ENCODE results near the gene MRPS11. TPM values are rescaled to one million over a fixed set of nuclear protein-coding genes. Genes with fewer than 3 reads are reported as not detected.

The MRPS11 gene
- total RNA-seq, 1 experiment from 2014 or later: 66.6 TPM

GRCh38 chr15:88476635-88477060, 9.1 kb downstream of the MRPS11 start:
- intact Hi-C loops (cut with micrococcal nuclease; ENCODE audit: unreplicated experiment): loop anchor here (1.0 to 5.0 kb wide), 4 partner anchors 138 to 356 kb away; no protein-coding TSS in a partner anchor
- Mint-ChIP-seq H3K27ac (ENCODE audit: unreplicated experiment) (no peak overlapping the region), H3K36me3 (ENCODE audit: insufficient read depth, unreplicated experiment) (peaks cover 6% of the 10 kb centered on the region), H3K9me3 (ENCODE audit: low read depth, unreplicated experiment) (no peaks in the 10 kb centered on the region), H3K4me3 (ENCODE audit: low read depth, unreplicated experiment) (no peak overlapping the region), H3K4me1 (ENCODE audit: low read depth, unreplicated experiment) (no peaks in the 10 kb centered on the region), H3K27me3 (ENCODE audit: unreplicated experiment) (no peaks in the 10 kb centered on the region)
- peak; percentile 72 for TF ChIP-seq CTCF (IDR thresholded peaks at IDR 0.05; ENCODE audit: unreplicated experiment)
- BruUV-seq (replicated peaks): no TSS peak
- CTCF ChIA-PET: interaction anchor here (0.6 to 1.0 kb wide), 3 partner anchors 9 to 527 kb away, joined by 3 to 5 read pairs (median 4); partner anchors contain the start of genes MRPL46 and MRPS11
- peak; percentile 48 for DNase-seq

- H3K4me3 Mint-ChIP-seq (ENCODE audit: low read depth, unreplicated experiment): no peak overlapping the region
- H3K27ac Mint-ChIP-seq (ENCODE audit: unreplicated experiment): no peak overlapping the region
- H3K9me3 Mint-ChIP-seq (ENCODE audit: low read depth, unreplicated experiment): no peaks in the 10 kb centered on the region
- H3K4me1 Mint-ChIP-seq (ENCODE audit: low read depth, unreplicated experiment): no peaks in the 10 kb centered on the region
- no peaks in the 10 kb centered on the region for H3K27me3 Mint-ChIP-seq (ENCODE audit: unreplicated experiment)
- intact Hi-C loops (cut with micrococcal nuclease; ENCODE audit: unreplicated experiment): loop anchor here (5.0 kb wide), 2 partner anchors 225 to 355 kb away; no protein-coding TSS in a partner anchor
- BruUV-seq (replicated peaks): no TSS peak
- TF ChIP-seq CTCF (IDR thresholded peaks at IDR 0.05; ENCODE audit: unreplicated experiment): no peak
- DNase-seq: no peak
- CTCF ChIA-PET: interaction anchor here (0.8 to 1.0 kb wide), 2 partner anchors 10 to 137 kb away, joined by 3 to 5 read pairs; partner anchors contain the start of genes MRPL46 and MRPS11
- H3K36me3 Mint-ChIP-seq (ENCODE audit: insufficient read depth, unreplicated experiment): peaks cover 6% of the 10 kb centered on the region
These were observed 9.6 kb downstream of the MRPS11 start for GRCh38 chr15:88477126-88477525.

GRCh38 chr15:88477904-88478303, 10.4 kb downstream of the MRPS11 start:
- Mint-ChIP-seq H3K4me1 (ENCODE audit: low read depth, unreplicated experiment) (no peaks in the 10 kb centered on the region), H3K27me3 (ENCODE audit: unreplicated experiment) (no peaks in the 10 kb centered on the region), H3K36me3 (ENCODE audit: insufficient read depth, unreplicated experiment) (peaks cover 6% of the 10 kb centered on the region), H3K9me3 (ENCODE audit: low read depth, unreplicated experiment) (no peaks in the 10 kb centered on the region), H3K27ac (ENCODE audit: unreplicated experiment) (no peak overlapping the region), H3K4me3 (ENCODE audit: low read depth, unreplicated experiment) (no peak overlapping the region)
- TF ChIP-seq CTCF (IDR thresholded peaks at IDR 0.05; ENCODE audit: unreplicated experiment): no peak
- intact Hi-C loops (cut with micrococcal nuclease; ENCODE audit: unreplicated experiment): loop anchor here (5.0 kb wide), 2 partner anchors 224 to 354 kb away; no protein-coding TSS in a partner anchor
- no TSS peak for BruUV-seq (replicated peaks)
- DNase-seq: no peak
- CTCF ChIA-PET: no interaction called here

- DNase-seq: no peak
- no peaks in the 10 kb centered on the region for H3K27me3 Mint-ChIP-seq (ENCODE audit: unreplicated experiment)
- no peak overlapping the region for H3K4me3 Mint-ChIP-seq (ENCODE audit: low read depth, unreplicated experiment)
- BruUV-seq (replicated peaks): no TSS peak
- no peak for TF ChIP-seq CTCF (IDR thresholded peaks at IDR 0.05; ENCODE audit: unreplicated experiment)
- CTCF ChIA-PET: interaction anchor here (1.1 kb wide), 1 partner anchor 9 kb away, joined by 3 read pairs; no protein-coding TSS in a partner anchor
- no peak overlapping the region for H3K27ac Mint-ChIP-seq (ENCODE audit: unreplicated experiment)
- H3K9me3 Mint-ChIP-seq (ENCODE audit: low read depth, unreplicated experiment): no peaks in the 10 kb centered on the region
- no peaks in the 10 kb centered on the region for H3K4me1 Mint-ChIP-seq (ENCODE audit: low read depth, unreplicated experiment)
- H3K36me3 Mint-ChIP-seq (ENCODE audit: insufficient read depth, unreplicated experiment): no peaks in the 10 kb centered on the region
- intact Hi-C loops (cut with micrococcal nuclease; ENCODE audit: unreplicated experiment): loop anchor here (5.0 kb wide), 2 partner anchors 223 to 353 kb away; no protein-coding TSS in a partner anchor
These were observed 11.7 kb downstream of the MRPS11 start for GRCh38 chr15:88479169-88479568.
